ENCODE measurements around the gene OR6X1. TPM values are rescaled to one million over a fixed set of nuclear protein-coding genes. Genes with fewer than 3 reads are reported as not detected.

OR6X1 gene, protein sequence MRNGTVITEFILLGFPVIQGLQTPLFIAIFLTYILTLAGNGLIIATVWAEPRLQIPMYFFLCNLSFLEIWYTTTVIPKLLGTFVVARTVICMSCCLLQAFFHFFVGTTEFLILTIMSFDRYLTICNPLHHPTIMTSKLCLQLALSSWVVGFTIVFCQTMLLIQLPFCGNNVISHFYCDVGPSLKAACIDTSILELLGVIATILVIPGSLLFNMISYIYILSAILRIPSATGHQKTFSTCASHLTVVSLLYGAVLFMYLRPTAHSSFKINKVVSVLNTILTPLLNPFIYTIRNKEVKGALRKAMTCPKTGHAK
- total RNA-seq (not detected), polyA plus RNA-seq (not detected), total RNA-seq (not detected)

DNA sequence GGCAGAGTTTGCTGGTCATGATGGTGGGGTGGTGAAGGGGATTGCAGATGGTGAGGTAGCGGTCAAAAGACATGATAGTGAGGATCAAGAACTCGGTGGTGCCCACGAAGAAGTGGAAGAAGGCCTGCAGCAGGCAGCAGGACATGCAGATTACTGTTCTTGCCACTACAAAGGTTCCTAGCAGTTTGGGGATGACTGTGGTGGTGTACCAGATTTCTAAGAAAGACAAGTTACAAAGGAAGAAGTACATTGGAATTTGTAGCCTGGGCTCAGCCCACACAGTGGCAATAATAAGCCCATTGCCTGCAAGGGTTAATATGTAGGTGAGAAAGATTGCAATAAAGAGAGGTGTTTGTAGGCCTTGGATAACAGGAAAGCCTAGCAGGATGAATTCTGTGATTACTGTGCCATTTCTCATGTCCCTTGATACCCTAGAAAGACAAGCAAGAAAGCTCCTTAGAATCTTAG is at the start of gene OR6X1:
Gene OR6X1 (minus strand): TSS at position 418 of the 468 bp plus-strand sequence. CDS start 0 bp downstream, at position 418.
- Mint-ChIP-seq H3K4me3 (peak within 1 kb of the TSS in 1 of 10 donors; percentile 55), H3K9me3 (peaks cover 0 to 12% (median 1%) of the 10 kb centered on the region in 11 donors), H3K36me3 (peaks cover 0 to 16% (median 0%) of the 10 kb centered on the region in 5 donors), H3K4me1 (peaks cover 0 to 67% (median 0%) of the 10 kb centered on the region in 7 donors), H3K27ac (peak within 1 kb of the TSS in 1 of 9 donors; percentile 74), H3K27me3 (peaks cover 11 to 52% (median 46%) of the 10 kb centered on the region in 5 donors)
- H3K4me3 ChIP-seq (ENCODE audit: low read length) = no peak within 1 kb of the TSS
- ATAC-seq (no peak), DNase-seq (no peak)
- no peaks in the 10 kb centered on the region for H3K36me3 ChIP-seq (ENCODE audit: control insufficient read depth in 2 of 3, insufficient read depth in 3 of 3, low read length in 3 of 3)
- H3K27ac ChIP-seq (ENCODE audit: low read depth, low read length) = no peak within 1 kb of the TSS
- H3K4me1 ChIP-seq (ENCODE audit: control insufficient read depth in 2 of 2, insufficient read depth in 2 of 2, low read length in 2 of 2) = no peaks in the 10 kb centered on the region
- no peaks in the 10 kb centered on the region for H3K27me3 ChIP-seq (ENCODE audit: control insufficient read depth in 2 of 2, insufficient read depth in 2 of 2, low read length in 2 of 2)
- H3K9me3 ChIP-seq (ENCODE audit: control insufficient read depth in 2 of 3, low read length in 3 of 3) = no peaks in the 10 kb centered on the region
- POLR2A ChIA-PET = no interaction called here
- intact Hi-C loops (cut with micrococcal nuclease) = no loop called here
- CTCF ChIA-PET = no interaction called here

- intact Hi-C loops (cut with micrococcal nuclease) = no loop called here
- Mint-ChIP-seq H3K4me1 (peaks cover 0 to 3% (median 0%) of the 10 kb centered on the region in 7 donors), H3K36me3 (no peaks in the 10 kb centered on the region), H3K4me3 (no peak overlapping the region), H3K27ac (no peak overlapping the region), H3K9me3 (no peaks in the 10 kb centered on the region), H3K27me3 (peaks cover 0 to 14% (median 11%) of the 10 kb centered on the region in 5 donors)
- Histone ChIP-seq H3K4me1 (ENCODE audit: control insufficient read depth in 2 of 2, insufficient read depth in 2 of 2, low read length in 2 of 2) (no peaks in the 10 kb centered on the region), H3K36me3 (ENCODE audit: control insufficient read depth in 2 of 3, insufficient read depth in 3 of 3, low read length in 3 of 3) (no peaks in the 10 kb centered on the region), H3K4me3 (ENCODE audit: low read length) (no peak overlapping the region), H3K27me3 (ENCODE audit: control insufficient read depth in 2 of 2, insufficient read depth in 2 of 2, low read length in 2 of 2) (no peaks in the 10 kb centered on the region), H3K27ac (ENCODE audit: low read depth, low read length) (no peak overlapping the region), H3K9me3 (ENCODE audit: control insufficient read depth in 2 of 3, low read length in 3 of 3) (no peaks in the 10 kb centered on the region)
- ChIA-PET POLR2A (no interaction called here), CTCF (no interaction called here)
- DNase-seq (no peak), ATAC-seq (no peak)
Measured at GRCh38 chr11:123801765-123802164, 47.4 kb upstream of the OR6X1 start.

DNA sequence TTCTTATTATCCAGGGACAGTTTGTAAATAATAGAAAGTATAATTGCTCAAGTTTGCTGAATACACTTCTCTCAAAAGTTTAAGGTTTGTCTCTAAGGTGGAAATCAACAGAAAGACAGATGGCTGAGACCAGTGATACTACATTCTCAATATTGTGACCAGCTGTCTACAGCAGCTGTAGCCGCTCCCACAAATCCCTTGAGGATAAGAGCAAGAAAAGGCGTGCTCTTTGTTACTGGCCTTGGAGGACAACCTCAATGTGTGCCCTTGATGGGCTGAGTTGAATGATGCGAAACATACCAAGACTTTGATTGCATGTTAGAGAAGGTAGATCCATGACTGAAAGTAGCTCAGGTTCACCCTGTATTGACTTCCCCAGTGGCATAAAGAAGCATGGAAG is 45.7 kb upstream of the OR6X1 start:
- no peak overlapping the region for H3K27ac ChIP-seq (ENCODE audit: low read depth, low read length)
- no peaks in the 10 kb centered on the region for H3K4me1 ChIP-seq (ENCODE audit: control insufficient read depth in 2 of 2, insufficient read depth in 2 of 2, low read length in 2 of 2)
- peaks cover 0 to 3% (median 0%) of the 10 kb centered on the region in 7 donors for H3K4me1 Mint-ChIP-seq
- intact Hi-C loops (cut with micrococcal nuclease) = no loop called here
- POLR2A ChIA-PET = no interaction called here
- no peaks in the 10 kb centered on the region for H3K27me3 ChIP-seq (ENCODE audit: control insufficient read depth in 2 of 2, insufficient read depth in 2 of 2, low read length in 2 of 2)
- ATAC-seq = no peak
- DNase-seq = no peak
- H3K9me3 ChIP-seq (ENCODE audit: control insufficient read depth in 2 of 3, low read length in 3 of 3) = no peaks in the 10 kb centered on the region
- H3K27ac Mint-ChIP-seq = no peak overlapping the region
- H3K4me3 ChIP-seq (ENCODE audit: low read length) = no peak overlapping the region
- no peaks in the 10 kb centered on the region for H3K36me3 Mint-ChIP-seq
- no peaks in the 10 kb centered on the region for H3K9me3 Mint-ChIP-seq
- no peak overlapping the region for H3K4me3 Mint-ChIP-seq
- H3K27me3 Mint-ChIP-seq = peaks cover 0 to 18% (median 10%) of the 10 kb centered on the region in 5 donors
- CTCF ChIA-PET = no interaction called here
- no peaks in the 10 kb centered on the region for H3K36me3 ChIP-seq (ENCODE audit: control insufficient read depth in 2 of 3, insufficient read depth in 3 of 3, low read length in 3 of 3)

DNA sequence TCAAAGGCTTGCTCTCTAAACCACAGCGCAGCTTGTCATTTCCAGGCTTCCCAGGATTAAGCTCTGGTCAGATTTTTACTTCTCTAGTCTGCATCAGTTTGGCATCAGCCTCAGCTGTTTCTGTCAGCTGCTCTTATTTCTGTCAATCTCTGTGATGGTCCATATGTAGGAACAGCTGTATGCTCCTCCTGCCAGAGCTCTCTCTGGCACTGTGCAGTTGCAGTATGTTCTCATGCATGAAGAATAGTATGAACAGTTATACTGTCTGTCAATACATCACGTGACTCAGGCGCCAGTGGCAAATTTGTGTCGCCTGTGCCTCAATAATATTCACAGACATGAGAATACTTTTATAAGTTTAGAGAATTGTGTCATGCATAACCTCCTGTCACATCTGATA is 45.1 kb upstream of the OR6X1 start:
- no peak for DNase-seq
- no peaks in the 10 kb centered on the region for H3K27me3 ChIP-seq (ENCODE audit: control insufficient read depth in 2 of 2, insufficient read depth in 2 of 2, low read length in 2 of 2)
- Mint-ChIP-seq H3K4me3 (no peak overlapping the region), H3K9me3 (no peaks in the 10 kb centered on the region), H3K4me1 (peaks cover 0 to 3% (median 0%) of the 10 kb centered on the region in 7 donors), H3K27me3 (peaks cover 0 to 18% (median 9%) of the 10 kb centered on the region in 5 donors), H3K27ac (no peak overlapping the region), H3K36me3 (no peaks in the 10 kb centered on the region)
- H3K27ac ChIP-seq (ENCODE audit: low read depth, low read length) = no peak overlapping the region
- H3K9me3 ChIP-seq (ENCODE audit: control insufficient read depth in 2 of 3, low read length in 3 of 3) = no peaks in the 10 kb centered on the region
- ATAC-seq = no peak
- intact Hi-C loops (cut with micrococcal nuclease) = no loop called here
- no peaks in the 10 kb centered on the region for H3K4me1 ChIP-seq (ENCODE audit: control insufficient read depth in 2 of 2, insufficient read depth in 2 of 2, low read length in 2 of 2)
- no peak overlapping the region for H3K4me3 ChIP-seq (ENCODE audit: low read length)
- ChIA-PET CTCF (no interaction called here), POLR2A (no interaction called here)
- no peaks in the 10 kb centered on the region for H3K36me3 ChIP-seq (ENCODE audit: control insufficient read depth in 2 of 3, insufficient read depth in 3 of 3, low read length in 3 of 3)

- Mint-ChIP-seq H3K4me1 (peaks cover 0 to 3% (median 0%) of the 10 kb centered on the region in 7 donors), H3K9me3 (no peaks in the 10 kb centered on the region), H3K27me3 (peaks cover 0 to 16% (median 9%) of the 10 kb centered on the region in 5 donors), H3K36me3 (no peaks in the 10 kb centered on the region), H3K27ac (no peak overlapping the region), H3K4me3 (no peak overlapping the region)
- Histone ChIP-seq H3K4me1 (ENCODE audit: control insufficient read depth in 2 of 2, insufficient read depth in 2 of 2, low read length in 2 of 2) (no peaks in the 10 kb centered on the region), H3K27ac (ENCODE audit: low read depth, low read length) (no peak overlapping the region), H3K36me3 (ENCODE audit: control insufficient read depth in 2 of 3, insufficient read depth in 3 of 3, low read length in 3 of 3) (no peaks in the 10 kb centered on the region), H3K9me3 (ENCODE audit: control insufficient read depth in 2 of 3, low read length in 3 of 3) (no peaks in the 10 kb centered on the region), H3K4me3 (ENCODE audit: low read length) (no peak overlapping the region), H3K27me3 (ENCODE audit: control insufficient read depth in 2 of 2, insufficient read depth in 2 of 2, low read length in 2 of 2) (no peaks in the 10 kb centered on the region)
- CTCF ChIA-PET = no interaction called here
- POLR2A ChIA-PET = no interaction called here
- intact Hi-C loops (cut with micrococcal nuclease) = no loop called here
- ATAC-seq (no peak), DNase-seq (no peak)
Measured at GRCh38 chr11:123798513-123799252, 44.4 kb upstream of the OR6X1 start.

- peaks cover 0 to 3% (median 0%) of the 10 kb centered on the region in 7 donors for H3K4me1 Mint-ChIP-seq
- Histone ChIP-seq H3K36me3 (ENCODE audit: control insufficient read depth in 2 of 3, insufficient read depth in 3 of 3, low read length in 3 of 3) (no peaks in the 10 kb centered on the region), H3K4me3 (ENCODE audit: low read length) (no peak overlapping the region), H3K4me1 (ENCODE audit: control insufficient read depth in 2 of 2, insufficient read depth in 2 of 2, low read length in 2 of 2) (no peaks in the 10 kb centered on the region), H3K27ac (ENCODE audit: low read depth, low read length) (no peak overlapping the region), H3K27me3 (ENCODE audit: control insufficient read depth in 2 of 2, insufficient read depth in 2 of 2, low read length in 2 of 2) (no peaks in the 10 kb centered on the region), H3K9me3 (ENCODE audit: control insufficient read depth in 2 of 3, low read length in 3 of 3) (no peaks in the 10 kb centered on the region)
- DNase-seq (no peak), ATAC-seq (no peak)
- H3K9me3 Mint-ChIP-seq = no peaks in the 10 kb centered on the region
- intact Hi-C loops (cut with micrococcal nuclease) = no loop called here
- H3K27ac Mint-ChIP-seq = no peak overlapping the region
- ChIA-PET POLR2A (no interaction called here), CTCF (no interaction called here)
- H3K27me3 Mint-ChIP-seq = peaks cover under 1 to 15% (median 9%) of the 10 kb centered on the region in 5 donors
- no peaks in the 10 kb centered on the region for H3K36me3 Mint-ChIP-seq
- H3K4me3 Mint-ChIP-seq = no peak overlapping the region
Measured at GRCh38 chr11:123798079-123798478, 43.8 kb upstream of the OR6X1 start.

Data from naive thymus-derived CD4-positive, alpha-beta T cell (primary cell).